Lower leg skin (tissue), 3 donors: ENCODE measurements around the gene DNAH6.

Experiments
- CTCF ChIP-seq, 3 donors: fragments of 450-650 bp; IDR thresholded peaks; one replicate each; pipeline ENCODE4 v1.5.1; 2016; ENCODE audit warnings: antibody characterized with exemption in 3 of 3, mild to moderate bottlenecking in 3 of 3, moderate library complexity in 2 of 3
- POLR2A ChIP-seq, 2 donors: fragments of 450-650 bp; IDR thresholded peaks; one replicate each; pipeline ENCODE4 v1.6.1; 2016 to 2017; ENCODE audit warnings: antibody characterized with exemption in 2 of 2, mild to moderate bottlenecking in 1 of 2, moderate library complexity in 1 of 2

GRCh38 chr2:84799772-84800171, 283.5 kb downstream of the DNAH6 start:
- TF ChIP-seq CTCF (IDR thresholded peaks at IDR 0.05) (no peak), POLR2A (IDR thresholded peaks at IDR 0.05) (no peak)
